Tibial nerve (tissue), 4 donors: ENCODE measurements around the gene SNX10. TPM values are rescaled to one million over a fixed set of nuclear protein-coding genes. Genes with fewer than 3 reads are reported as not detected.

Experiments
- DNase-seq, 2 donors: peaks; one replicate each; pipeline ENCODE4 v3.0.0-alpha.2; 2019; ENCODE audit warnings: low spot score in 2 of 2
- H3K27ac ChIP-seq, 4 donors: fragments of 200-600 bp; sonication (generic) in 3 of 4; one replicate each; pipeline ENCODE4 v1.5.1; 2017 to 2019; ENCODE audit warnings: mild to moderate bottlenecking in 1 of 4
- H3K27me3 ChIP-seq, 2 donors: fragments of 200-600 bp; sonication (generic) in 1 of 2; one replicate each; pipeline versions ENCODE4 v1.5.1 to v1.6.0; 2017 to 2019
- H3K36me3 ChIP-seq, 3 donors: fragments of 200-600 bp; sonication (generic); one replicate each; pipeline ENCODE4 v1.5.1; 2018 to 2019
- H3K4me1 ChIP-seq, 4 donors: fragments of 200-600 bp; sonication (generic) in 3 of 4; one replicate each; pipeline ENCODE4 v1.5.1; 2017 to 2019
- H3K4me3 ChIP-seq, 4 donors: fragments of 200-600 bp; sonication (generic) in 3 of 4; one replicate each; pipeline ENCODE4 v1.5.1; 2017 to 2019; ENCODE audit warnings: mild to moderate bottlenecking in 1 of 4, moderate library complexity in 1 of 4
- H3K9me3 ChIP-seq, 4 donors: fragments of 200-600 bp; sonication (generic) in 3 of 4; one replicate each; pipeline ENCODE4 v1.5.1; 2017 to 2019
- CTCF ChIP-seq, 5 experiments: fragments of 200-600 bp in 3 of 5; fragments of 450-650 bp in 2 of 5; sonication (generic) in 3 of 5; IDR thresholded peaks; one replicate each; pipeline ENCODE4 v1.5.1; 2016 to 2019; ENCODE audit warnings: antibody characterized with exemption in 5 of 5, mild to moderate bottlenecking in 3 of 5, moderate library complexity in 2 of 5
- EP300 ChIP-seq, 2 donors: sonication (generic); formaldehyde crosslinking; IDR thresholded peaks; one replicate each; pipeline ENCODE4 v1.6.1; 2017; ENCODE audit warnings: antibody characterized with exemption in 2 of 2, mild to moderate bottlenecking in 1 of 2
- POLR2A ChIP-seq, 2 donors: fragments of 450-650 bp; IDR thresholded peaks; one replicate each; pipeline ENCODE4 v1.6.1; 2017; ENCODE audit warnings: antibody characterized with exemption in 2 of 2, mild to moderate bottlenecking in 2 of 2, moderate library complexity in 2 of 2
- WGBS, 2 donors: methylation state at CpG; one replicate each; pipeline ENCODE4 v1.1.5; 2018; 5-methylcytosine and 5-hydroxymethylcytosine counted together
- total RNA-seq, 4 donors: library from RNA; depleted of rRNA; stranded (reverse); fragments of >200 nt; gene quantifications; one replicate each; pipeline ENCODE4 v1.1.0, GENCODE V29; 2016

The SNX10 gene
- total RNA-seq, 4 donors from 2014 or later: 1.7 to 15.9 (median 2.5) TPM

- 72 to 77% methylated on average over 10 of the region's 10 CpGs for WGBS, 2 donors
- H3K27me3 ChIP-seq: peaks cover 0 to 98% of the 10 kb centered on the region in 2 donors
- H3K9me3 ChIP-seq: no peaks in the 10 kb centered on the region
- no peak overlapping the region for H3K27ac ChIP-seq
- TF ChIP-seq EP300 (IDR thresholded peaks at IDR 0.05): no peak
- no peak for TF ChIP-seq POLR2A (IDR thresholded peaks at IDR 0.05)
- TF ChIP-seq CTCF (IDR thresholded peaks at IDR 0.05): no peak
- H3K36me3 ChIP-seq: no peaks in the 10 kb centered on the region
- no peak overlapping the region for H3K4me3 ChIP-seq
- DNase-seq: no peak
- H3K4me1 ChIP-seq: peaks cover 0 to 4% (median under 1%) of the 10 kb centered on the region in 4 donors
Measured at GRCh38 chr7:26381476-26382353, 90.1 kb downstream of the SNX10 start.

- Histone ChIP-seq H3K36me3 (no peaks in the 10 kb centered on the region), H3K27me3 (peaks cover 0 to 91% of the 10 kb centered on the region in 2 donors), H3K4me1 (no peaks in the 10 kb centered on the region), H3K9me3 (no peaks in the 10 kb centered on the region), H3K4me3 (no peak overlapping the region), H3K27ac (no peak overlapping the region)
- DNase-seq: no peak
- TF ChIP-seq CTCF (IDR thresholded peaks at IDR 0.05) (no peak), EP300 (IDR thresholded peaks at IDR 0.05) (no peak), POLR2A (IDR thresholded peaks at IDR 0.05) (no peak)
Measured at GRCh38 chr7:26385240-26385639, 93.6 kb downstream of the SNX10 start.

GRCh38 chr7:26387731-26388130, 96.1 kb downstream of the SNX10 start:
- Histone ChIP-seq H3K9me3 (no peaks in the 10 kb centered on the region), H3K4me3 (no peak overlapping the region), H3K27ac (no peak overlapping the region), H3K27me3 (peaks cover 0 to 81% of the 10 kb centered on the region in 2 donors), H3K36me3 (no peaks in the 10 kb centered on the region), H3K4me1 (no peaks in the 10 kb centered on the region)
- no peak for DNase-seq
- TF ChIP-seq POLR2A (IDR thresholded peaks at IDR 0.05) (no peak), EP300 (IDR thresholded peaks at IDR 0.05) (no peak), CTCF (IDR thresholded peaks at IDR 0.05) (no peak)
- WGBS, 2 donors: 62 to 63% methylated on average over 2 of the region's 2 CpGs

- 71 to 78% methylated on average over 4 of the region's 4 CpGs for WGBS, 2 donors
- no peak for TF ChIP-seq EP300 (IDR thresholded peaks at IDR 0.05)
Measured at GRCh38 chr7:26388256-26388655, 96.6 kb downstream of the SNX10 start.

GRCh38 chr7:26390016-26390415, 98.4 kb downstream of the SNX10 start:
- peaks cover 0 to 67% of the 10 kb centered on the region in 2 donors for H3K27me3 ChIP-seq
- H3K4me1 ChIP-seq: no peaks in the 10 kb centered on the region
- H3K36me3 ChIP-seq: no peaks in the 10 kb centered on the region
- 71 to 79% methylated on average over 2 of the region's 2 CpGs for WGBS, 2 donors
- DNase-seq: no peak
- H3K4me3 ChIP-seq: no peak overlapping the region
- no peak for TF ChIP-seq CTCF (IDR thresholded peaks at IDR 0.05)
- no peak for TF ChIP-seq EP300 (IDR thresholded peaks at IDR 0.05)
- TF ChIP-seq POLR2A (IDR thresholded peaks at IDR 0.05): no peak
- H3K27ac ChIP-seq: no peak overlapping the region
- no peaks in the 10 kb centered on the region for H3K9me3 ChIP-seq

More at GRCh38 chr7:26388256-26388655, 96.6 kb downstream of the SNX10 start:
- no peak overlapping the region for H3K4me3 ChIP-seq
- H3K9me3 ChIP-seq: no peaks in the 10 kb centered on the region
- DNase-seq: no peak
- no peak overlapping the region for H3K27ac ChIP-seq
- H3K4me1 ChIP-seq: no peaks in the 10 kb centered on the region
- H3K36me3 ChIP-seq: no peaks in the 10 kb centered on the region
- H3K27me3 ChIP-seq: peaks cover 0 to 81% of the 10 kb centered on the region in 2 donors
